Coronary artery (tissue), 2 donors: ENCODE data around the gene ITPK1.
A peak's percentile ranks its signal among the peaks of the same experiment; 100 is the strongest.

Source experiments
- DNase-seq: peaks from one replicate; pipeline ENCODE4 v3.0.0-alpha.2; 2017; ENCODE audit warnings: low spot score
- H3K27ac ChIP-seq, 2 donors: fragments of 200-600 bp; sonication (generic); one replicate each; pipeline ENCODE4 v1.5.1; 2016 to 2019
- H3K4me3 ChIP-seq: fragments of 200-600 bp; sonication (generic); 2 replicates; pipeline ENCODE4 v1.5.1; 2016; ENCODE audit warnings: mild to moderate bottlenecking, moderate library complexity
- TF ChIP-seq, protein P1 (sequence below): fragments of 200-600 bp; sonication (generic); IDR thresholded peaks from one replicate; pipeline ENCODE4 v1.5.1; 2019; ENCODE audit warnings: antibody characterized with exemption

ITPK1 gene

DNA sequence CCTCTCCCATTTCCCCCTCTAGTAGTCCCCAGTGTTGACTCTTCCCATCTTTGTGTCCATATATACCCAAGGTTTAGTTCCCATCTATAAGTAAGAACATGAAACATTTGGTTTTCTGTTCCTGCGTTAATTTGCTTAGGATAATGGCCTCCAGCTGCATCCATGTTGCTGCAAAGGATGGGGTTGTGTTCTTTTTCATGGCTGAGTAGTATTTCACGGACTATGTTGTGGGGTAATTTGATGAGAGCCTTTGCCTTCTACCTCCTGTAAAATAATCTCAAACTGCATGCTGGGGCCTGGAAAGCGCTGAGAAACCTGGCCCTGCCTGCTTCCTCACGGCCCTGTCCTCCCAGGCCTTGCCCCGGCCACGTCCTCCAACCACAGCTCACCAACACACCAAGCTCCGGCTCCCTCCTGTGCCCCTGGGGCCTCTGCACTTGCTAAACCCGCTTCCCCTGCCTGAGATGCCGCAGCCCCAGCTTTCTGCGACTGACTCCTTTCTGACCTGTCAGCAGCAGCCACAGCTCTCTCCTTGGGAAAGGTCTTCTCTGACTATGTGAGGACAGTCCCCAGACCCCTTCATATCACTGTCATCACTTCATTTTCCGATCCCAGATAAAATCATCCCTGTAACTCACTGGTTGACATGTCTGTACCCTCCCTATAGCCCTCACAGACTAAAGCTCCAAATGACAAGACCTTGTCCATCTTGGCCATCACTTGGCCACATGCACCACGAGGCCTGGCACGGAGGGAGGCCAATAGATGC is 19.8 kb downstream of the ITPK1 start:
- no peak for DNase-seq
- Histone ChIP-seq H3K27ac (no peak overlapping the region), H3K4me3 (no peak overlapping the region)
- TF ChIP-seq, protein P1, sequence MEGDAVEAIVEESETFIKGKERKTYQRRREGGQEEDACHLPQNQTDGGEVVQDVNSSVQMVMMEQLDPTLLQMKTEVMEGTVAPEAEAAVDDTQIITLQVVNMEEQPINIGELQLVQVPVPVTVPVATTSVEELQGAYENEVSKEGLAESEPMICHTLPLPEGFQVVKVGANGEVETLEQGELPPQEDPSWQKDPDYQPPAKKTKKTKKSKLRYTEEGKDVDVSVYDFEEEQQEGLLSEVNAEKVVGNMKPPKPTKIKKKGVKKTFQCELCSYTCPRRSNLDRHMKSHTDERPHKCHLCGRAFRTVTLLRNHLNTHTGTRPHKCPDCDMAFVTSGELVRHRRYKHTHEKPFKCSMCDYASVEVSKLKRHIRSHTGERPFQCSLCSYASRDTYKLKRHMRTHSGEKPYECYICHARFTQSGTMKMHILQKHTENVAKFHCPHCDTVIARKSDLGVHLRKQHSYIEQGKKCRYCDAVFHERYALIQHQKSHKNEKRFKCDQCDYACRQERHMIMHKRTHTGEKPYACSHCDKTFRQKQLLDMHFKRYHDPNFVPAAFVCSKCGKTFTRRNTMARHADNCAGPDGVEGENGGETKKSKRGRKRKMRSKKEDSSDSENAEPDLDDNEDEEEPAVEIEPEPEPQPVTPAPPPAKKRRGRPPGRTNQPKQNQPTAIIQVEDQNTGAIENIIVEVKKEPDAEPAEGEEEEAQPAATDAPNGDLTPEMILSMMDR: no peak

GRCh38 chr14:93094121-93094918 is 21.4 kb downstream of the ITPK1 start:
- Histone ChIP-seq H3K4me3 (no peak overlapping the region), H3K27ac (no peak overlapping the region)
- TF ChIP-seq, protein P1: no peak
- DNase-seq: no peak

GRCh38 chr14:93092606-93093556 is 22.8 kb downstream of the ITPK1 start:
- Histone ChIP-seq H3K27ac (peak overlapping the region; percentile 58 to 67), H3K4me3 (no peak overlapping the region)
- DNase-seq: no peak
- TF ChIP-seq, protein P1: no peak

- Histone ChIP-seq H3K27ac (peak overlapping the region; percentile 58 to 67), H3K4me3 (no peak overlapping the region)
- DNase-seq: no peak
- TF ChIP-seq, protein P1: no peak
Observed at GRCh38 chr14:93091666-93092065, 24.1 kb downstream of the ITPK1 start.

GRCh38 chr14:93090826-93091555 is 24.7 kb downstream of the ITPK1 start:
- peak overlapping the region; percentile 58 to 67 for H3K27ac ChIP-seq
- no peak for DNase-seq
- H3K4me3 ChIP-seq: no peak overlapping the region
- TF ChIP-seq, protein P1: no peak
